Pons (tissue), 1 donor: ENCODE data around the gene SEC14L2.
A peak's percentile ranks its signal among the peaks of the same experiment; 100 is the strongest.
"Not testable (repeated sequence)": the region's sequence is repeated elsewhere in the genome, so short reads cannot be mapped to it uniquely, and the experiment has no call there.

Experiments
- DNase-seq: peaks from one replicate; pipeline ENCODE4 v3.0.0-alpha.2; 2016; ENCODE audit warnings: low spot score

The SEC14L2 gene

GRCh38 chr22:30375312-30375849 is 21.4 kb upstream of the SEC14L2 start:
- DNase-seq: no peak

- DNase-seq: no peak
Measured at GRCh38 chr22:30380011-30380410, 16.8 kb upstream of the SEC14L2 start.

GRCh38 chr22:30381264-30381663 is 15.6 kb upstream of the SEC14L2 start:
- no peak for DNase-seq

- no peak for DNase-seq
Measured at GRCh38 chr22:30382340-30382739, 14.5 kb upstream of the SEC14L2 start.

GRCh38 chr22:30383061-30383460 is 13.8 kb upstream of the SEC14L2 start:
- DNase-seq: no peak

- DNase-seq: no peak
Measured at GRCh38 chr22:30385942-30386341, 10.9 kb upstream of the SEC14L2 start.

- DNase-seq: no peak
Measured at GRCh38 chr22:30386608-30386959, 10.2 kb upstream of the SEC14L2 start.

GRCh38 chr22:30386960-30387827 is 9.6 kb upstream of the SEC14L2 start, which contains the start of gene RNF215:
RNF215 (minus strand) TSS chr22:30387411; CDS start chr22:30387313, 98 bp downstream.
- DNase-seq: peak; percentile 74

GRCh38 chr22:30390974-30391691 is 5.7 kb upstream of the SEC14L2 start:
- peak; percentile 89 for DNase-seq

- DNase-seq: no peak
Measured at GRCh38 chr22:30392661-30393321, 4.0 kb upstream of the SEC14L2 start.

- no peak for DNase-seq
Measured at GRCh38 chr22:30393322-30393680, 3.5 kb upstream of the SEC14L2 start.

- DNase-seq: no peak
Measured at GRCh38 chr22:30393885-30394284, 2.9 kb upstream of the SEC14L2 start.

- no peak for DNase-seq
Measured at GRCh38 chr22:30397656-30398635, 1.1 kb downstream of the SEC14L2 start.

GRCh38 chr22:30398685-30399680 is 2.2 kb downstream of the SEC14L2 start:
- no peak for DNase-seq

GRCh38 chr22:30399718-30400117 is 2.9 kb downstream of the SEC14L2 start:
- DNase-seq: no peak

- no peak for DNase-seq
Measured at GRCh38 chr22:30400159-30400558, 3.3 kb downstream of the SEC14L2 start.

GRCh38 chr22:30401024-30401423 is 4.2 kb downstream of the SEC14L2 start:
- not testable (repeated sequence) for DNase-seq

- no peak for DNase-seq
Measured at GRCh38 chr22:30402028-30402765, 5.4 kb downstream of the SEC14L2 start.

- DNase-seq: not testable (repeated sequence)
Measured at GRCh38 chr22:30402766-30403104, 5.9 kb downstream of the SEC14L2 start.
